Hematopoietic multipotent progenitor cell (in vitro differentiated cells): Measurements from ENCODE around the gene GPA33. TPM values are rescaled to one million over a fixed set of nuclear protein-coding genes. Genes with fewer than 3 reads are reported as not detected.

Experiments
- small RNA-seq: library from RNA; depleted of rRNA; stranded (forward); fragments of <200 nt; gene quantifications from one replicate; pipeline ENCODE3, GENCODE V24; 2012
- total RNA-seq: library from RNA; depleted of rRNA; stranded (reverse); fragments of >200 nt; gene quantifications from one replicate; pipeline ENCODE4 v1.2.3, GENCODE V29; 2012

GPA33 gene
- total RNA-seq, 1 donor, result 3.5 TPM

Small RNAs within 50 kb of the gene (small RNA-seq; reads per million reads assigned to genes)
- gene RNA5SP65, result 0.34 reads per million

Other genes starting within 250 kb of the GPA33 start
- 14.3 TPM for gene TADA1, start 214.1 kb downstream of the GPA33 start, total RNA-seq
- gene ILDR2, start 114.8 kb downstream of the GPA33 start, total RNA-seq, result 0.27 TPM
- gene MAEL, start 101.1 kb downstream of the GPA33 start, total RNA-seq, result not detected
- gene STYXL2, start 3.7 kb upstream of the GPA33 start, total RNA-seq, result 0.27 TPM
- 12.1 TPM for gene POU2F1, start 130.5 kb upstream of the GPA33 start, total RNA-seq